CD4-positive, alpha-beta T cell treated with Interferon gamma for 1 hour (primary cell): ENCODE measurements around the gene CLDN7.

ENCODE experiments used
- DNase-seq: peaks from one replicate; pipeline ENCODE4 v3.0.0-alpha.2; 2020

The CLDN7 gene

DNA sequence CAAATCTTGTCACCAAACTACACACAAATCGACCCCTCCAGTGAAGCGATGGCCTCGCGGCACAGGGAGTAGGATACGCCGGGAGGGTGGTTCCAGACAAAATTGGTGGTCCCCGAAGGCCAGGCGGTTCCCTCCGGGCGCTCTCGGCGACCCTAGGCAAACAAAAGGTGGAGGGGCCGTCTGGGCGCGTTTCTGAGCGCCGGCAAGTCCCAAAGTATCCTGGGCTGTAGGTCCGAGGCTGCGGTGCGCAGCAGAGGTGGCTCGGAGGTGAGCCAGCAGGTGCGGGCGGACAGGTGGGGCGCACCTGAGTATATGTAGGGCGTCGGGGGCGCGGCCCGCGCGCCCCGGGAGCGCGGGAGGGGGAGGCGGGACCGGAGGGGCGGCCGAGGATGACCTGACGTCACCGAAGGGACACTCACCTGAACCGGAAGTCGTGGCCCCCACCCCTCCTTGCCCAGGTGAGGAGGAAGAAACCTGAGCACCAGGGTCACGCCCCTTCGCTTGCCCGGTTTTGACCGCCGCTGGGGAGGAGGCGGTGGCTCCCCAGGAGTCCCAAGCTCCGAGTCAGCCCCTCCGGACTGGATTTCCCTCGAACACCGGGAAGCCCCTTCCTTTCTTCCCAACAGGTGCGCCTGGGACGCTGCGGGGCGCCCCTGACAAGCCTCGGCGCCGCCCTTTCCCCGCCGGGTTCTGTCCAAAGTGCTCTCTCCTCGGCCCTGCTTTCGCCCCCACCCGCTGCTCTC, at the start of gene CLDN7:
CLDN7 (minus strand) TSS at position 287 of the 743 bp plus-strand sequence. CDS start 435 bp downstream, outside the sequence.
- peak; percentile 16 for DNase-seq

- no peak for DNase-seq
Observed at GRCh38 chr17:7311110-7311705, 48.9 kb upstream of the CLDN7 start.

- DNase-seq = no peak
Observed at GRCh38 chr17:7309628-7310027, 47.4 kb upstream of the CLDN7 start.

DNA sequence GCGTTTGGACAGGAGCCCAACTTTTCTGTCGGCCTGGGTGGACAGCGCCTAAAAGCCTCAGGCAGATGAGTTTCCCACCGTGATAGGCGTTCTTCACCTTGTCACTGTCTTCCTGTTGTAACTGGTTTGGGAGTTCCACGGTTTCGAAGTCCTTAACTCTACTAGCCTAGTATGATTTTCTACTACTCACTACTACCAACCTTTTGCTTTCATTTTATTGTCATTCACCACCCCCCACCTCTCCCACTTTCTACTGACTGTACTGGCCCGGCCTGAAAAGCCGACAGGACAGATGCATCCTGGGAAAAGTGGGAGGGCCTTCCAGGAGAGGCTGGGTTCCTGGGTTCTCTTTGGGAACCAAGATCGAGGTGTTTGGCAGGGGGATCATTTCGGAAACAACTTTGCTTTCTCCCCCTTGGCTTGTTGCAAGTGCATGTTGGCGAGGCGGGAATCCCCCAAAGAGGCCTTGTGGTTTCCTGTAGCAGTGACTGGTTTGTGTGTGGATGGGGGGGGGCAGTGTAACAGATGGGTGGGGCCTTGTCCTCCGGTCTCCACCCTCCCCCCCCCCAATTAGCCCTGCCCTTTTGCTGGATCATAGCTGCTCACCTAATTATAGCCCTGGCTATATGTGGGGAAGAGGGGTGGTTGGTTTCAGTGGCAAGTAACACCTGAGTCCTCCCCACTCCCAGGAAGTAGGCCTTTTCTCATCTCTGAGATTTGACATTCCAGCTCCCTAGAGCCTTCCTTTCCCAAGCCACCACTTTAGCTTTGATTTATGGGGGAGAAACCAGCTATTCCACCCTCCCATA, 46.6 kb upstream of the CLDN7 start:
- peak; percentile 93 for DNase-seq

DNA sequence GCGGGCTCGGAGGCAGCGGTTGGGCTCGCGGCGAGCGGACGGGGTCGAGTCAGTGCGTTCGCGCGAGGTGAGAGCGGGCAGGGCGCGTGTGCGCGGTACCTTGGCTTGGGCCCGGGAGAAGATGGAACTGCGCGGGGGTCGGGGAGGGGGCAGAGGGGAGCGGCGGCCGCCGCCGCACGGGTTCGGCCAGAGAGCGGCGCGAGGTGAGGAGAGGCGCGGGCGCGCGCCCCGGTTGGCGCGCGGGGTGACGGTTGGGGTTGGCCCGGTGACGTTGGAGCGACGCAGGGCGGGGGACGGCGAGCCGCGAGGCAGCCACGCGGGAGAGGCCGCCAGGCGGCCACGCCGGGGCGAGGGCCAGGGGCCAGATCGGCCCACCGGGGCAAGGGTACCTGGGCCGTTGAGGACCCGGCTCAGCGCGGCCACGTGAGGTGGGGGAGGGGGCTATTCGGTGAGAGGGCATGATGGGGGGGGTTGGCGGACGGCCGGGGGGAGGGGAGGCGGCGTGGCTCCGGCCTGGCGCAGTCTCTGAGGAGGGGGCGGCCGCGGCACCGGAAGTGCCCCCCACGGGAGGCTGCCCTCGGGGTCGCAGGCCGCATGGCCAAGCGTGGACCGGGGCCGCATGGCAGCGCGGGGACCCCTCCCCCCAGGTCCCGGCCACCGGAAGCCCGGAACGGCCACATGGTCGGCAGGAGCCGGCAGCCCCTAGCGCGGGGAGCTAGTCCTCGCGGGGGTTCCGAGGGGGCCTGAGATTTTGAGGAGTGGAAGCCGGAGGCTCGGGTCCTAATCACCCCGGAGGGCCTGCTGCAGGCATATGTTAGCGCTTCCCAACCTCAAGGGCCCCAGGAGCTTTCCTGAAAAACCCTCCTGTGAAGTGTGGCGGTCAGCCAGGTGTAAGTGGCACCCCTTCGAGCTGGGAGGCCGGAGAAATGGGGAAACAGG, 45.7 kb upstream of the CLDN7 start:
- peak; percentile 63 for DNase-seq

GRCh38 chr17:7306911-7307685, 44.8 kb upstream of the CLDN7 start, which contains the start of gene EIF5A:
Gene EIF5A (plus strand): TSS chr17:7307628. CDS start chr17:7309636, 2,008 bp downstream.
- peak; percentile 100 for DNase-seq

- no peak for DNase-seq
Observed at GRCh38 chr17:7304179-7304578, 41.9 kb upstream of the CLDN7 start.

DNA sequence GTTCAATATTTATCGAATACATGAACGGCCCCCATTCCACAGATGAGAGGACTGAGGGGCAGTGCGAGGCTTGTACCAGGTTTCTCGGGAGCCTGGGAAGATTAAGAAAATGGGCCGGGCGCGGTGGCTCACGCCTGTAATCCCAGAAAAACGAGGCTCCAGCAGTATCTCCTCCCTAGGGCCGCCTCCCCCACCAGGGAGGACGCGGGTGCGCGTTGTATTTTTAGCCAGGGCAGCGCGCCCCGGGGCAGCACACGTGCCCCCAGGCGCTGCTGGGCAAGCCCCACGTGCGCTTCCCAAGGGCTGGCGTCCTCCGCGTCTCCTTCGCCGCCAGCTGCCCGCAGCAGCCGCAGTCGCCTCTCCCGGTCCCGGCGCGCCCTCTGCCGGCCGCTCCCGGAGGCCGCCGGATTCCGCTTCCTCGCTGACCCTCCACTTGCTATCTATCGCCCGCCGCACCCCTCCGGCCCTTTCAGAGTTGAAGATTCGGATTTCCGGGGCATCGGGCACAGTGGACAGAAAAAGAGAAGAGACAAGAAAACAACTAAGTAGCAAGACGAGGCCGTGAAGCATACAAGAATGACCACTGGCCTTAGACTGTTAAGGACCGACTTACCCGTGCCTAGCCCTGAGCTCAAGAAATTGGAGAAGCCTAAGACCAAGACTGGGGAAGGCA, 34.0 kb upstream of the CLDN7 start:
- DNase-seq = peak; percentile 70

DNA sequence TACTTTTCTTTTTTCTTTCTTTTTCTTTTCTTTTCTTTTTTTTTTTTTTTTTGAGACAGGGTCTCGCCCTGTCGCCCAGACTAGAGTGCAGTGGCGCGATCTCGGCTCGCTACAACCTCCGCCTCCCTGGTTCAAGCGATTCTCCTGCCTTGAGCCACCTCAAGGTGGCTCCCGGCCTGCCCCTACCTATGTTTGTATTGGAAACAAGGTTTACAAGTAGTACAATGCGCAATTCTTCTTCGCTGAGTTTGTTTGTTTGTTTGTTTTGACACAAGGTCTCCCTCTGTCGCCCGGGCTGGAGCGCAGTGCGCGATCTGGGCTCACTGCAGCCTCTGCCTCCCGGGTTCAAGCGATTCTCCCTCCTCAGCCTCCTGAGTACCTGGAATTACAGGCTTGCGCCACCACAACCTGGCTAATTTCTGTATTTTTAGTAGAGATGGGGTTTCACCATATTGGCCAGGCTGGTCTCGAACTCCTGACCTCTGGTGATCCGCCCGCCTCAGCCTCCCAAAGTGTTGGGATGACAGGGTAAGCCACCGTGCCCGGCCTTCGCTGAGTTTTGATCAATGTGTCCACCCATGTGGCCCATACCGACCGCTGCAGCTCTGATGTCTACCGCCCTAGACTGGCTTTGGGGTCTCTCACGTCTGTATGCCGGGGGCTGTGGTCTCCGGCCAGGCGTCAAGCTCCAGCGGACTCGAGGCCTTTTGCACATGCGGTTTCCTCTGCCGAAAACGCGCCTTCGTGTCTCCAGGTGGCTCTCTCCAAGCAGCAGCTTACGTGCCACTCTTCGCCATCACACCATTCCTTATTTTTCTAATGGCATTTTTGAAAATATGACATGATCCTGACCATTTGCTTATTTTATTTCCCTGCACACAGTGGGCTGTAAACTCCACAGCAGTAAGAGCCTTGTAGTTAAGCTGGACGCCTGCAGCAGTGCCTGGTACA, 33.2 kb upstream of the CLDN7 start:
- DNase-seq = no peak

GRCh38 chr17:7294614-7295153, 32.4 kb upstream of the CLDN7 start, which contains the start of gene YBX2:
Gene YBX2 (minus strand): TSS chr17:7294639. CDS start chr17:7294500, 139 bp downstream.
- peak; percentile 84 for DNase-seq

DNA sequence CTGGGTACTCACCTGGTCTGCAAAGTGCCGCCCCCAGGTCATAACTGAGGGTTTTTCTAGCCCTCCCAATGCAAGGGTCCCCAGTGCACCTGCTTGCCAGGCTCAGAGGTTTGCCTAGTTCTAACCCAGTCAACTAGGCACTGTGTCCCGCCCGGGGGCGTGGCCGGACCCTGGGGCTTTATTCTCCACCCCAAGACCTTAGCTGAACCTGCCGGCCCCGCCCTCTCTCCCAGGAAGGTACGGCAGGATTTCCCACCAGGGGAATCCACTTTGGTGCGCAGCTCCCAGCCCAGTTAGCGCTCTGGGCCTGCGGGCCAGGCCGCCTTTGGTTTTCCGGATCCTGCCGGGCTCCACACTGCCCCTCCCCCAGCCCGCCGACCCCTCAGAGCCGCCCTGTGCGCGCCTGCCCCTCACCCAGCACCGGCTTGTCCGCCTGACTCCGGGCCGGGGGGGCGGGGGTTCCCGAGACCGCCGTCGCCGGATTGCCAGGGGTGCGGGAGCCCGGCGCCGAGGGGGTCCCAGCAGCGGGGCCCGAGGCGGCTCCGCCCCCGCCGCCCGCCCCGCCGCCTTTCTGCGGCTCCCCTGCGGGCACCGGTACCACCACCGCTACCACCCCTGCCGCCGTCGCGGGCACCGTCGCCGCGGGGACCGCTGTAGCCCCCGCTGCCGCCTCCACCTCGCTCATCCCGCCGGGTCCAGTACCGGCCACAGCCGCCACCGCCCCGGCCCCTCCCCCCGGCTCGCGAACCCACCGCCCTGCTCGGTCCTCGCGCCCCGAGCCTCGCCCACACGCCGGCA, 31.7 kb upstream of the CLDN7 start:
- no peak for DNase-seq

DNA sequence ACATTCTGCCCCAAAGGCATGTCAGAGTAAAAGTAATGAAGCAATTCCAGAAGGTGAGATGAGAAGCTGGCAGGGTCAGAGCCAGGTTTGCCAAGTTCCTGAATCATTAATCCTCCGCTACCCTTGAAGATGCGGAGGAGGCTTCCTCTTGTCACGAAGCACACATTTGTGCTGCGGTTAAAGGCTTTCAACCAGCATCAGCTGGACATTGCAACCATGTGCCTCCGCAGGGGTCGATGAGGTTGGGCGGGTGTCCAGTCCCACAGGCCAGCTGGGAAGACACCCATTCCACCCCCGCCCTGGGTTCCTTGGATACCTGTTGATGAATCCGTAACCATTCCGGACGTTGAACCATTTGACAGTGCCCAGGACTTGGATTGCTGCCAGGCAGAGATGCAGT, 30.9 kb upstream of the CLDN7 start:
- no peak for DNase-seq

DNA sequence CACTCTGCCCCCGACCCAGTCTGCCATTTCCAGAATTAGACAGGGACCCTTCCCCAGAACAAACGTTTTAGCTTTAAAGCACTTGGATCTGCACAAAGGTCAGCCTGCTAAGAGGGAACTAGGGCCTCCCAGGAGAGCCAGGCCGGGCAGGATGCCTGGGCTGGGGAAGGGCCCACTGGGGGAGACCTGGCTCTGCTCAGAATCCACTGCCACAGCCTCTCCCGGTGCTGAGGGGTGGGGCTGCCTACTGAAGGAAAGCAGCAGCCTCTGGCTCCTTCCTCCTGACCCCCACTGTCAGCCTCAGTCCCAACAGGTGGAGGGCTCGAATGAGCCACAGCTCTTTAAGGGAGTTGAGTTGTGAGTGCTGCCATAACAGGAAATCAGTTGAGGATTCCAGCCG, 30.5 kb upstream of the CLDN7 start:
- DNase-seq = no peak

- DNase-seq = no peak
Observed at GRCh38 chr17:7292194-7292593, 29.9 kb upstream of the CLDN7 start.

GRCh38 chr17:7290685-7291084, 28.4 kb upstream of the CLDN7 start:
- no peak for DNase-seq

GRCh38 chr17:7290166-7290565, 27.9 kb upstream of the CLDN7 start:
- no peak for DNase-seq

DNA sequence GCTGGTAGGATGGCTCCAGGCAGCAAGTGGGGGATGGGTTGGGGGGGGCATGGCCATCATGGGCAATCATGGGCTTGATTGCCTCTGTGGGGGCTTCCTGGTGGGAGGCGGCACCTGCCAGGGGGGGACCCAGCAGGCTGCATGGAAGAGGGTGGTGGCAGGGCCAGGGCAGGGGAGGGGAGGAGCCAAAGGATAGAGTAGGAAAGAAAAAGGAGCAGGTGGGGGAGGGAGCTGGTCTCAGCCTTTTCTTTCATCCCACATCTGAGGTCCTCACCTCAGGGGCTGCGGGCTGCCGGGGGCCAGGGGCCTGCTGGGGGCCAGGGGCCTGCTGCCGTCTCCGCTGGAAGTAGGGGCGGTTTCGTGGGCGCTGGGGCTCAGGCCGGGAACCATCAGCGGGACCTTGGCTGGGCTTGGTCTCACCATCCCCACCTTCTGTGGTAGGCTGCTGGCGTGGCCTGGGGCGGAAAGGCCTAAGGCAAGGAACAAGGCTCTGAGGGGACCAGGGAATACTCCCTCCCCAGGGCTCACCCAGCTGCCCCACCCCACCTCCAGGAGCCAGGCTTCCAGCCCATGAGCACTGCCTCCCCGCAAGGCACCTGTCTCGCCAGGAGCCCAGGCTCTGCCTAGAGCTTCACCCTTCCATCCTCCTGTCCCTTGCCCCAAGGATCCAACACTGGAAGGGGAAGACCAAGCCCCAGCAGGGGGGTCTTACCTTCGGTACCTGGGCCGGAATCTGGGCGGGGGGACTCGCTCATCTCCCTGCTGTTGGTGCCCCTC, 27.2 kb upstream of the CLDN7 start:
- DNase-seq = no peak

GRCh38 chr17:7285679-7286078, 23.4 kb upstream of the CLDN7 start:
- no peak for DNase-seq
